Measurements from ENCODE around the gene VWA8. TPM values are rescaled to one million over a fixed set of nuclear protein-coding genes. Genes with fewer than 3 reads are reported as not detected.
A peak's percentile ranks its signal among the peaks of the same experiment; 100 is the strongest.

The VWA8 gene
- total and polyA plus RNA-seq, 2 of the 13 experiments (the other 11 are each of a cell fraction or from before 2014, with no cell fraction given), result 9.1 to 17.3 TPM

GRCh38 chr13:41960637-41961465 lies at the start of gene VWA8 (continued):
- peak; percentile 62; the same call in 1 of the 2 replicates for TF ChIP-seq ARNT2 (CRISPR knock-in tag; IDR thresholded peaks at IDR 0.05; ENCODE audit: low read depth)
- no peak for TF ChIP-seq NR3C1 (CRISPR knock-in tag; IDR thresholded peaks at IDR 0.05)
- no peak for TF ChIP-seq FOXK2 (IDR thresholded peaks at IDR 0.05)
- TF ChIP-seq AGO2 (optimal IDR thresholded peaks at IDR 0.05; ENCODE audit: low read depth, low read length), result peak; percentile 37
- TF ChIP-seq ZNF530 (CRISPR knock-in tag; IDR thresholded peaks at IDR 0.05; ENCODE audit: low read depth), result no peak
- TF ChIP-seq ZNF777 (CRISPR knock-in tag; IDR thresholded peaks at IDR 0.05), result peak; percentile 63; the same call in 1 of the 2 replicates
- TF ChIP-seq ELF3 (CRISPR knock-in tag; IDR thresholded peaks at IDR 0.05), result peak; percentile 40; the same call in 1 of the 2 replicates
- TF ChIP-seq IRF9 (CRISPR knock-in tag; IDR thresholded peaks at IDR 0.05; ENCODE audit: borderline replicate concordance), result peak; percentile 96; the same call in 1 of the 2 replicates
- TF ChIP-seq ZNF549 (CRISPR knock-in tag; IDR thresholded peaks at IDR 0.05), result 0 out of 2 replicates have a peak, but pooled peaks have one; percentile 84
- TF ChIP-seq, protein P1, sequence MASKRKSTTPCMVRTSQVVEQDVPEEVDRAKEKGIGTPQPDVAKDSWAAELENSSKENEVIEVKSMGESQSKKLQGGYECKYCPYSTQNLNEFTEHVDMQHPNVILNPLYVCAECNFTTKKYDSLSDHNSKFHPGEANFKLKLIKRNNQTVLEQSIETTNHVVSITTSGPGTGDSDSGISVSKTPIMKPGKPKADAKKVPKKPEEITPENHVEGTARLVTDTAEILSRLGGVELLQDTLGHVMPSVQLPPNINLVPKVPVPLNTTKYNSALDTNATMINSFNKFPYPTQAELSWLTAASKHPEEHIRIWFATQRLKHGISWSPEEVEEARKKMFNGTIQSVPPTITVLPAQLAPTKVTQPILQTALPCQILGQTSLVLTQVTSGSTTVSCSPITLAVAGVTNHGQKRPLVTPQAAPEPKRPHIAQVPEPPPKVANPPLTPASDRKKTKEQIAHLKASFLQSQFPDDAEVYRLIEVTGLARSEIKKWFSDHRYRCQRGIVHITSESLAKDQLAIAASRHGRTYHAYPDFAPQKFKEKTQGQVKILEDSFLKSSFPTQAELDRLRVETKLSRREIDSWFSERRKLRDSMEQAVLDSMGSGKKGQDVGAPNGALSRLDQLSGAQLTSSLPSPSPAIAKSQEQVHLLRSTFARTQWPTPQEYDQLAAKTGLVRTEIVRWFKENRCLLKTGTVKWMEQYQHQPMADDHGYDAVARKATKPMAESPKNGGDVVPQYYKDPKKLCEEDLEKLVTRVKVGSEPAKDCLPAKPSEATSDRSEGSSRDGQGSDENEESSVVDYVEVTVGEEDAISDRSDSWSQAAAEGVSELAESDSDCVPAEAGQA (IDR thresholded peaks at IDR 0.05; ENCODE audit: low read depth), result peak; percentile 34; the same call in 1 of the 2 replicates
- TF ChIP-seq, protein P1 (CRISPR knock-in tag; IDR thresholded peaks at IDR 0.05; ENCODE audit: borderline replicate concordance), result peak; percentile 80; the same call in 1 of the 2 replicates
- TF ChIP-seq CCAR2 (optimal IDR thresholded peaks at IDR 0.05; ENCODE audit: low read depth, low read length), result no peak
- 0 out of 2 replicates have a peak, but pooled peaks have one; percentile 67 for TF ChIP-seq CENPT (CRISPR knock-in tag; IDR thresholded peaks at IDR 0.05; ENCODE audit: low read depth)
- TF ChIP-seq PAF1 (CRISPR knock-in tag; IDR thresholded peaks at IDR 0.05), result no peak
- peak; percentile 19; the same call in 1 of the 2 replicates for TF ChIP-seq FOXA3 (CRISPR knock-in tag; IDR thresholded peaks at IDR 0.05)
- TF ChIP-seq RBM39 (IDR thresholded peaks at IDR 0.05; ENCODE audit: low read depth, low read length, poor library complexity, severe bottlenecking), result peak; percentile 94
- TF ChIP-seq, protein P2, sequence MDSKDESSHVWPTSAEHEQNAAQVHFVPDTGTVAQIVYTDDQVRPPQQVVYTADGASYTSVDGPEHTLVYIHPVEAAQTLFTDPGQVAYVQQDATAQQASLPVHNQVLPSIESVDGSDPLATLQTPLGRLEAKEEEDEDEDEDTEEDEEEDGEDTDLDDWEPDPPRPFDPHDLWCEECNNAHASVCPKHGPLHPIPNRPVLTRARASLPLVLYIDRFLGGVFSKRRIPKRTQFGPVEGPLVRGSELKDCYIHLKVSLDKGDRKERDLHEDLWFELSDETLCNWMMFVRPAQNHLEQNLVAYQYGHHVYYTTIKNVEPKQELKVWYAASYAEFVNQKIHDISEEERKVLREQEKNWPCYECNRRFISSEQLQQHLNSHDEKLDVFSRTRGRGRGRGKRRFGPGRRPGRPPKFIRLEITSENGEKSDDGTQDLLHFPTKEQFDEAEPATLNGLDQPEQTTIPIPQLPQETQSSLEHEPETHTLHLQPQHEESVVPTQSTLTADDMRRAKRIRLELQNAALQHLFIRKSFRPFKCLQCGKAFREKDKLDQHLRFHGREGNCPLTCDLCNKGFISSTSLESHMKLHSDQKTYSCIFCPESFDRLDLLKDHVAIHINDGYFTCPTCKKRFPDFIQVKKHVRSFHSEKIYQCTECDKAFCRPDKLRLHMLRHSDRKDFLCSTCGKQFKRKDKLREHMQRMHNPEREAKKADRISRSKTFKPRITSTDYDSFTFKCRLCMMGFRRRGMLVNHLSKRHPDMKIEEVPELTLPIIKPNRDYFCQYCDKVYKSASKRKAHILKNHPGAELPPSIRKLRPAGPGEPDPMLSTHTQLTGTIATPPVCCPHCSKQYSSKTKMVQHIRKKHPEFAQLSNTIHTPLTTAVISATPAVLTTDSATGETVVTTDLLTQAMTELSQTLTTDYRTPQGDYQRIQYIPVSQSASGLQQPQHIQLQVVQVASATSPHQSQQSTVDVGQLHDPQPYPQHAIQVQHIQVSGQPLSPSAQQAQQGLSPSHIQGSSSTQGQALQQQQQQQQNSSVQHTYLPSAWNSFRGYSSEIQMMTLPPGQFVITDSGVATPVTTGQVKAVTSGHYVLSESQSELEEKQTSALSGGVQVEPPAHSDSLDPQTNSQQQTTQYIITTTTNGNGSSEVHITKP (CRISPR knock-in tag; IDR thresholded peaks at IDR 0.05; ENCODE audit: low read depth), result 0 out of 2 replicates have a peak, but pooled peaks have one; percentile 46
- TF ChIP-seq HDAC2 (CRISPR knock-in tag; IDR thresholded peaks at IDR 0.05), result peak; percentile 49; the same call in 1 of the 2 replicates
